ENCODE data around the gene MFAP3L. TPM values are rescaled to one million over a fixed set of nuclear protein-coding genes. Genes with fewer than 3 reads are reported as not detected.

MFAP3L gene
- total RNA-seq, 1 donor from 2014 or later = 1.6 TPM

DNA sequence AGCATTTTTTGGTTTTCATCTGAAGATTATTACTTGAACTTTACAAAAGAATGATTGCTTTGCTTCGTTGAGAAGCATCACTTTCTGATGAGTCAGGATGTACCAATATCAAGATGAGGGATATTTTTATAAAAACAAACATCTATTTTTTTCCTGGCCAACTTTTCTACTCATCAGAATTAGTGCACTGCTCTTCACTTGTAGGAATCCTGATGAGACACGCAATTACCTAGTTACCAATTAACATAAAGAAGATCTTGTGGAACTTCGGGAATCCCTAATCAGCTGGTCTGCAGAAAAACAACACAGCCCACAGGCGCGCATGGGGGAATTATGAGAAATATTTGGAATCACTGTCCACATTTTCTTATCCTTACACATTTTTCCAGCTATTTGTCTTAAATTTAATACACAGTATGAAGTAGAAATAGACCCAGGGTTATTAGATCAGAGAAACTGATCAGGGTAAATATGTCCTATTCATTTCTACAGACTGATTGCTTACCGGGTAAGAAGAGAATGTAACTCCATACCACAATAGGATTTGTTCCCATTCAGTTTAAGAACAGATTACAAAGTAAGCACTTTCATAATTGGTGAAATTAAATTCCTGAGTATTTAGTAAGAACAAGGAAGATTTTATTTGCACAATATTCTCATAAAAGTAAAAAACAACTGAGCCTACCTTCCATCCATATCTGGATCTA, 50.9 kb downstream of the MFAP3L start:
- H3K4me1 ChIP-seq (ENCODE audit: control insufficient read depth in 3 of 3, insufficient read depth in 3 of 3, low read length in 3 of 3) = no peaks in the 10 kb centered on the region
- no peak overlapping the region for H3K9ac ChIP-seq (ENCODE audit: low read depth in 1 of 3, low read length in 3 of 3)
- H3K27me3 ChIP-seq (ENCODE audit: control insufficient read depth in 3 of 3, insufficient read depth in 3 of 3, low read length in 3 of 3) = peaks cover 0 to 6% (median 3%) of the 10 kb centered on the region in 3 donors
- no peaks in the 10 kb centered on the region for H3K36me3 ChIP-seq (ENCODE audit: control insufficient read depth in 3 of 3, insufficient read depth in 3 of 3, low read length in 3 of 3)
- no peaks in the 10 kb centered on the region for H3K9me3 ChIP-seq (ENCODE audit: control insufficient read depth in 3 of 3, low read length in 3 of 3)
- H3K27ac ChIP-seq (ENCODE audit: low read depth, low read length) = no peak overlapping the region
- no peak overlapping the region for H3K4me3 ChIP-seq (ENCODE audit: low read length in 3 of 3)

- peaks cover 0 to 6% (median 3%) of the 10 kb centered on the region in 3 donors for H3K27me3 ChIP-seq (ENCODE audit: control insufficient read depth in 3 of 3, insufficient read depth in 3 of 3, low read length in 3 of 3)
- no peaks in the 10 kb centered on the region for H3K4me1 ChIP-seq (ENCODE audit: control insufficient read depth in 3 of 3, insufficient read depth in 3 of 3, low read length in 3 of 3)
- no peak overlapping the region for H3K4me3 ChIP-seq (ENCODE audit: low read length in 3 of 3)
- H3K9me3 ChIP-seq (ENCODE audit: control insufficient read depth in 3 of 3, low read length in 3 of 3) = no peaks in the 10 kb centered on the region
- H3K9ac ChIP-seq (ENCODE audit: low read depth in 1 of 3, low read length in 3 of 3) = no peak overlapping the region
- no peaks in the 10 kb centered on the region for H3K36me3 ChIP-seq (ENCODE audit: control insufficient read depth in 3 of 3, insufficient read depth in 3 of 3, low read length in 3 of 3)
- no peak overlapping the region for H3K27ac ChIP-seq (ENCODE audit: low read depth, low read length)
Measured at GRCh38 chr4:169971456-169972015, 54.7 kb downstream of the MFAP3L start.

DNA sequence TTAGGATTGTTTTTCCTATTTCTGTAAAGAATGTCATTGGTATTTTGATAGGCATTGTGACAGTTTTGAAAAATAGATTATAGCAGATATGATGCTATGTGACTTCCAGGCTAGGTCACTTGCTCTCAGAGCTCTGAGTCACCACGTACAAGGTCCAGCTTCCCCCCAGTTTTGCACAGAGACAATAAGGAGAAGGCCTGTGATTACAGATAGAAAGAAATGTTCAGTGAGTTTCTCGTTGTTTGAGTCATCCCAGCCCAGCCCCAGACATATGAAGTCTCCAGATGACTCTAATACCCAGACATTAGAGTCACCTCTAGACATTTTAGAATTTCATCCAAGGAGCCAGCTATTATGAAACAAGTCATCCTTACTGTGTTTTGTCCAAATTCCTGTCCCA, 57.2 kb downstream of the MFAP3L start:
- no peaks in the 10 kb centered on the region for H3K9me3 ChIP-seq (ENCODE audit: control insufficient read depth in 3 of 3, low read length in 3 of 3)

DNA sequence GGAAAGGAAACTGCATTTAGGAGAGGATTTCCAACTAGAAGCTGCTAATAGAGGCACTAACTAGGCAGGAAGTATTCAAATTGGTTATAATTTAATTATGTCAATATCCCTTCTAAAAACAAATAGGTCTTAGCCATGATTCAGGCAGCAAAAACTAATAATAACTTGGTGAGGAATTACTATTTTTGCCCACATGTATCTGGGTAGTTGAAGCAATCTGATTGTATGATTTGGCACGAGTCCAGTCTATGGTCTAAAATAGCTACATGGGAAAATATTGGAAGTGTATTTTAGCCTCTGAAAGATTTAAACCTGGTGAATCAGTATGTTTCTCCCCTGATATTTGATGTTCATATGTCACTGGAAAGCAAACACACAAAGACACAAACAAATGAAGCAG, 62.2 kb downstream of the MFAP3L start:
- Histone ChIP-seq H3K9me3 (ENCODE audit: control insufficient read depth in 3 of 3, low read length in 3 of 3) (no peaks in the 10 kb centered on the region), H3K4me3 (ENCODE audit: low read length in 3 of 3) (no peak overlapping the region), H3K27ac (ENCODE audit: low read depth, low read length) (no peak overlapping the region), H3K27me3 (ENCODE audit: control insufficient read depth in 3 of 3, insufficient read depth in 3 of 3, low read length in 3 of 3) (no peaks in the 10 kb centered on the region), H3K9ac (ENCODE audit: low read depth in 1 of 3, low read length in 3 of 3) (no peak overlapping the region), H3K36me3 (ENCODE audit: control insufficient read depth in 3 of 3, insufficient read depth in 3 of 3, low read length in 3 of 3) (no peaks in the 10 kb centered on the region), H3K4me1 (ENCODE audit: control insufficient read depth in 3 of 3, insufficient read depth in 3 of 3, low read length in 3 of 3) (no peaks in the 10 kb centered on the region)

More for the DNA sequence above, 57.2 kb downstream of the MFAP3L start:
- H3K36me3 ChIP-seq (ENCODE audit: control insufficient read depth in 3 of 3, insufficient read depth in 3 of 3, low read length in 3 of 3) = no peaks in the 10 kb centered on the region
- H3K9ac ChIP-seq (ENCODE audit: low read depth in 1 of 3, low read length in 3 of 3) = no peak overlapping the region
- H3K4me1 ChIP-seq (ENCODE audit: control insufficient read depth in 3 of 3, insufficient read depth in 3 of 3, low read length in 3 of 3) = no peaks in the 10 kb centered on the region
- no peak overlapping the region for H3K4me3 ChIP-seq (ENCODE audit: low read length in 3 of 3)
- no peak overlapping the region for H3K27ac ChIP-seq (ENCODE audit: low read depth, low read length)
- peaks cover 0 to 5% (median 0%) of the 10 kb centered on the region in 3 donors for H3K27me3 ChIP-seq (ENCODE audit: control insufficient read depth in 3 of 3, insufficient read depth in 3 of 3, low read length in 3 of 3)

DNA sequence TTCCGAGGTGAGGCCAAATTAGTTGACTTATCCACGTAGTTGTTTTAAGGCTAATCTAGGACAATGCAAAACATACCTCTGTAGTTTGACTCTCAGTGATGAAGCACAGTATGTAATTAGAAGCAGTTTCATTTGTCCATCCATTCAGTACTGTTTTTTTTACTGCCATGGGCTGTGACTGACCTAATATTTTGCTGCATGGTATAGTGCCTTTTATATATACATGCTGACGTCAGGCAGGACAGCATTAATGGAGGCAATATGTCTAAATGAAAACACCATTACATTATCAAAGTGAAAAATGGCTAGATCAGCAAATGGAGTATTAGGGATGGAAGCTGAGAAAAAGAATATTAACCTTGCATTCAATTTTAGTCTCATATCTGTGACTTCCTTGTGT, 66.9 kb downstream of the MFAP3L start:
- H3K9me3 ChIP-seq (ENCODE audit: control insufficient read depth in 3 of 3, low read length in 3 of 3) = no peaks in the 10 kb centered on the region

DNA sequence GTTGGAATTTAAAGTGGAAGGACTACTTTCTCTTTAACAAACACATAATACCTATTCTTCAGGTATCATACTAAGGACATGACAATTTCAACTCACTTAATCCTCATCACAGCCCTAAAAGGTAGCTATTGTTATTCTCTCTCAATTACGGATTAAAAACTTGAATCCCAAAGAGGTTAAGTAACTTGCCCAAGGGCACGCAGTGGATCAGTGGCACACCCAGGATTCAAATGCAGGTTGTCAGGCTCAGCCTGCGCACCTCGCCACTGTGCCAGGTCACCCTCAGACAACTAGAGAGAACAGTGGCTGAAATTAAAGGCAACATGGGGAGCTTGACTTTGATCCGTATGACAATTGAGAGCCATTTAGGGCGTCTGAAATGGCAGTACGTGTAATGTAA, 67.6 kb downstream of the MFAP3L start:
- H3K9me3 ChIP-seq (ENCODE audit: control insufficient read depth in 3 of 3, low read length in 3 of 3) = no peaks in the 10 kb centered on the region
- no peaks in the 10 kb centered on the region for H3K4me1 ChIP-seq (ENCODE audit: control insufficient read depth in 3 of 3, insufficient read depth in 3 of 3, low read length in 3 of 3)
- H3K27me3 ChIP-seq (ENCODE audit: control insufficient read depth in 3 of 3, insufficient read depth in 3 of 3, low read length in 3 of 3) = peaks cover 0 to 3% (median 0%) of the 10 kb centered on the region in 3 donors
- no peak overlapping the region for H3K27ac ChIP-seq (ENCODE audit: low read depth, low read length)
- H3K9ac ChIP-seq (ENCODE audit: low read depth in 1 of 3, low read length in 3 of 3) = no peak overlapping the region
- H3K4me3 ChIP-seq (ENCODE audit: low read length in 3 of 3) = no peak overlapping the region
- H3K36me3 ChIP-seq (ENCODE audit: control insufficient read depth in 3 of 3, insufficient read depth in 3 of 3, low read length in 3 of 3) = no peaks in the 10 kb centered on the region

More for the DNA sequence above, 66.9 kb downstream of the MFAP3L start:
- Histone ChIP-seq H3K27ac (ENCODE audit: low read depth, low read length) (no peak overlapping the region), H3K27me3 (ENCODE audit: control insufficient read depth in 3 of 3, insufficient read depth in 3 of 3, low read length in 3 of 3) (peaks cover 0 to 3% (median 0%) of the 10 kb centered on the region in 3 donors), H3K9ac (ENCODE audit: low read depth in 1 of 3, low read length in 3 of 3) (no peak overlapping the region), H3K4me3 (ENCODE audit: low read length in 3 of 3) (no peak overlapping the region), H3K36me3 (ENCODE audit: control insufficient read depth in 3 of 3, insufficient read depth in 3 of 3, low read length in 3 of 3) (no peaks in the 10 kb centered on the region), H3K4me1 (ENCODE audit: control insufficient read depth in 3 of 3, insufficient read depth in 3 of 3, low read length in 3 of 3) (no peaks in the 10 kb centered on the region)

DNA sequence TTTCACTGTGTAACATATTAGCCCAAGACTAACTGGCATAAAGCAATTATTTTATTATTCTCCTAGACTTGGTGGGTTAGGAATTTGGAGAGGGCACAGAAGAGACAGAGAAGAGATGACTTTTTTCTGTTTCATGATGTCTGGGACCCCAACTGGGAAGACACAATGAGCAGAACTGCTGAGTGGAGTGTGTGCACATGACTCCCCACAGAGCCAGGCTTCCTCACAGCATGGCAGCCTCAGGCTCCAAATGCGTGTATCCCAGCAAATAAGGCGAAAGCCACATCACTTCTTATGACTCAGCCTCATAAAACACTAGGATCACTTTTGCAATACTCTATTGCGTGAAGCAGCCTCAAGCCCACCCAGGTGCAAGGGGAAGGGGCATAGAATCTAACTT, 68.4 kb downstream of the MFAP3L start:
- Histone ChIP-seq H3K27me3 (ENCODE audit: control insufficient read depth in 3 of 3, insufficient read depth in 3 of 3, low read length in 3 of 3) (peaks cover 0 to 3% (median 0%) of the 10 kb centered on the region in 3 donors), H3K9me3 (ENCODE audit: control insufficient read depth in 3 of 3, low read length in 3 of 3) (no peaks in the 10 kb centered on the region), H3K9ac (ENCODE audit: low read depth in 1 of 3, low read length in 3 of 3) (no peak overlapping the region)

DNA sequence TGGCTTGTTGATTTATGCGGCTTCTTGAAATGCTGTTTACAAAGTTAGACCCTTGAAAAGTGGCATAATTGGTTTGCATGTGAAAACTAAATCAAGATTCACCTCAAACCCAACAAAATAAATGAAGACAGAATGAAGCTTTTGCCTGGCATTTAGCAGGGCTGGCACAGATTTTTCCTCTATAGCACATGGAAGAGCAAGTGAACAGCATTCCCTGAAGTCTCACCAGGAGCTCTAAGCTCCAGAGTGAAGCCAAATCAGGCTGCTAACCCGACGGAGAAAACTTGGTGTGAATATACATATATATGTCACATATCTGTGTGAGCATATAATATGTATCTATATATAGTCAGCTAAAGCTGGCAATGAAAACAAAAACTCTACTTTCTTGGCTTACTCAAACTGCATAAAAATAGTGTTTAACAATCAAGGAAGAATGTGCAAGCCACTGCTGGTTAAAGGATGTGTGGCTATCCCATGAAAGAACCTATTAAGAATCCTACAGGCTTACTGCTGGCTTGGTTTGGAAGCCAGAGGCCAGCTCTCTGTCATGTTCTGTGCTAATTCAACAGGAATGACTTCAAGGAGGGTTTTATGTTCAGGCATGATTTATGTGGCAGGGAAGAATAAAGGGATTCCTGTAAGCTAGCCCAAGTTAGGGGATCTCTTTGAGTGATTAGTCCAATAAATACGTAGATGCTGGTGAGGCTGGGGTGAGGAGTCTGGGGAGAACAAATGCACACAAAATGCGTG, 69.9 kb downstream of the MFAP3L start:
- Histone ChIP-seq H3K4me3 (ENCODE audit: low read length in 3 of 3) (no peak overlapping the region), H3K9ac (ENCODE audit: low read depth in 1 of 3, low read length in 3 of 3) (no peak overlapping the region), H3K36me3 (ENCODE audit: control insufficient read depth in 3 of 3, insufficient read depth in 3 of 3, low read length in 3 of 3) (no peaks in the 10 kb centered on the region), H3K4me1 (ENCODE audit: control insufficient read depth in 3 of 3, insufficient read depth in 3 of 3, low read length in 3 of 3) (no peaks in the 10 kb centered on the region), H3K27me3 (ENCODE audit: control insufficient read depth in 3 of 3, insufficient read depth in 3 of 3, low read length in 3 of 3) (peaks cover 0 to 3% (median 0%) of the 10 kb centered on the region in 3 donors), H3K9me3 (ENCODE audit: control insufficient read depth in 3 of 3, low read length in 3 of 3) (no peaks in the 10 kb centered on the region), H3K27ac (ENCODE audit: low read depth, low read length) (no peak overlapping the region)

More for the DNA sequence above, 68.4 kb downstream of the MFAP3L start:
- Histone ChIP-seq H3K27ac (ENCODE audit: low read depth, low read length) (no peak overlapping the region), H3K4me1 (ENCODE audit: control insufficient read depth in 3 of 3, insufficient read depth in 3 of 3, low read length in 3 of 3) (no peaks in the 10 kb centered on the region), H3K4me3 (ENCODE audit: low read length in 3 of 3) (no peak overlapping the region), H3K36me3 (ENCODE audit: control insufficient read depth in 3 of 3, insufficient read depth in 3 of 3, low read length in 3 of 3) (no peaks in the 10 kb centered on the region)

DNA sequence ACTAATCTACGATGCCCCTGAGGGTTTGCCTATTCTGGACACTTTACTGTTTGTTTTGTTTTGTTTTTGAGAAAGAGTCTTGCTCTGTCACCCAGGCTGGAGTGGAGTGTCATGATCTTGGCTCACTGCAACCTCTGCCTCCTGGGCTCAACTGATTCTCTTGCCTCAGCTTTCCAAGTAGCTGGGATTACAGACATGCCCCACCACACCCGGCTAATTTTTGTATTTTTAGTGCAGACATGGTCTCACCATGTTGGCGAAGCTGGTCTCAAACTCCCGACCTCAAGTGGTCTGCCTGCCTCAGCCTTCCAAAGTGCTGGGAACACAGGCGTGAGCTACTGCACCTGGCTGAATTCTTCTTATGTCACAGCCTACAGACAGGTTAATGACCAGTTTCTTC, 70.7 kb downstream of the MFAP3L start:
- Histone ChIP-seq H3K36me3 (ENCODE audit: control insufficient read depth in 3 of 3, insufficient read depth in 3 of 3, low read length in 3 of 3) (no peaks in the 10 kb centered on the region), H3K27ac (ENCODE audit: low read depth, low read length) (no peak overlapping the region), H3K4me1 (ENCODE audit: control insufficient read depth in 3 of 3, insufficient read depth in 3 of 3, low read length in 3 of 3) (no peaks in the 10 kb centered on the region), H3K9me3 (ENCODE audit: control insufficient read depth in 3 of 3, low read length in 3 of 3) (no peaks in the 10 kb centered on the region), H3K4me3 (ENCODE audit: low read length in 3 of 3) (no peak overlapping the region), H3K27me3 (ENCODE audit: control insufficient read depth in 3 of 3, insufficient read depth in 3 of 3, low read length in 3 of 3) (peaks cover 0 to 3% (median 0%) of the 10 kb centered on the region in 3 donors), H3K9ac (ENCODE audit: low read depth in 1 of 3, low read length in 3 of 3) (no peak overlapping the region)

Measured in skeletal muscle tissue (tissue), 4 donors.